ENCODE results near the gene GPX3.
A peak's percentile ranks its signal among the peaks of the same experiment; 100 is the strongest.

Gene GPX3

DNA sequence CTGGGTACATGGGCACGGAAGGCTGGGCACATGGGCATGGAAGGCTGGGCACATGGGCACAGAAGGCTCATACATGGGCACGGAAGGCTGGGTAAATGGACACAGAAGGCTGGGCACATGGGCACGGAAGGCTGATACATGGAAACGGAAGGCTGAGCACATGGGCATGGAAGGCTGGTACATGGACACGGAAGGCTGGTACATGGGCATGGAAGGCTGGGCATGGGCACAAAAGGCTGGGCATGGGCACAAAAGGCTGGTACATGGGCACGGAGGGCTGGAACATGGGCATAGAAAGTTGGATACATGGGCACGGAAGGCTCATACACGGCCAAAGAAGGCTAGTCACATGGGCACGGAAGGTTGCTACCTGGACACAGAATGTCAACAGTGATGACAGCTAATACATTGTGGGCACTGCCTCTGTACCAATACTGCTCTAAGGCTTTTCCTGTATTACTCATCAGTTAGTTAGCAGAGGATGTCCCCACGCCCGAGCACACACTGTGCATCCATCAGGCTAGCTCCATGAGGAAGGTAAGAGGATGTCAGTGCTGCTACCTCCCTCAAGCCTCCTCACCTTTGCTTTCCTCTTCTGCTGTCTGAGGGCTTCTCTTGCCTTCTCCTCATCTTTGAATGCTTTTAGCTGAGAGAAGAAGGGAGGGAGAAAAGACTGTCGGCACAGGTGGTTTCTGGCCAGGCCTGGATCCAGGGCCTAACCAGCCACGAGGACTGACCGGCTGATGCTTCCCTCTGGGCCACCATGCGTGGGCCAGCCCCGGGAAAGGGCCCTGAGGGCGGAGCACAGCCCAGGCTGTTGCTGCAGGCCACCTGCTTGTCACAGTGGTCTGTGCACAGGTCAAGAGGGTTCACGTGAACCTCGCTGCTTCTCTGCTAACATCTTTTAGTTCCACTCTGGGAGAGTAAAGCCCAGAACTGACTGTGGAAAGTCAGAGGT, 14.3 kb downstream of the GPX3 start:
- no peak for DNase-seq

DNA sequence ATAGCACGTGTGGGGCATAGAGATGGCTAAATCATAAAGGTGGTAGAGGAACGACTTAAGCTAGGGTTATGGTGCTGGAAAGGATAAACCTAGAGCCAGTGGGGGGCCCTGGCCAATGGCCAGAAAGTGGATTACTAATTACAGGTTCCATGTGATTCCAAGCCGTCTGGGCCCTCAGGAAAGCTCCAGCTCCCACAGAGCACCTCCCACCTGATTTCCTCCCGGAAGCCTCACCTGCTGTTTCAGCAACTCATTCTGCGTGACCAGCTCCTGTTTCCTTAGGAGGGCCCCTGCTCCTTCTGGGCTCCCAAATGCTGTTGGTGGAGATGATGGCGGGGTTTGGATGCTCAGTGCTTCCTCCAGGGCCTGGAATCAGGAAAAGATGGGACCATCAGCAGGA, 16.2 kb downstream of the GPX3 start:
- DNase-seq, result no peak

DNA sequence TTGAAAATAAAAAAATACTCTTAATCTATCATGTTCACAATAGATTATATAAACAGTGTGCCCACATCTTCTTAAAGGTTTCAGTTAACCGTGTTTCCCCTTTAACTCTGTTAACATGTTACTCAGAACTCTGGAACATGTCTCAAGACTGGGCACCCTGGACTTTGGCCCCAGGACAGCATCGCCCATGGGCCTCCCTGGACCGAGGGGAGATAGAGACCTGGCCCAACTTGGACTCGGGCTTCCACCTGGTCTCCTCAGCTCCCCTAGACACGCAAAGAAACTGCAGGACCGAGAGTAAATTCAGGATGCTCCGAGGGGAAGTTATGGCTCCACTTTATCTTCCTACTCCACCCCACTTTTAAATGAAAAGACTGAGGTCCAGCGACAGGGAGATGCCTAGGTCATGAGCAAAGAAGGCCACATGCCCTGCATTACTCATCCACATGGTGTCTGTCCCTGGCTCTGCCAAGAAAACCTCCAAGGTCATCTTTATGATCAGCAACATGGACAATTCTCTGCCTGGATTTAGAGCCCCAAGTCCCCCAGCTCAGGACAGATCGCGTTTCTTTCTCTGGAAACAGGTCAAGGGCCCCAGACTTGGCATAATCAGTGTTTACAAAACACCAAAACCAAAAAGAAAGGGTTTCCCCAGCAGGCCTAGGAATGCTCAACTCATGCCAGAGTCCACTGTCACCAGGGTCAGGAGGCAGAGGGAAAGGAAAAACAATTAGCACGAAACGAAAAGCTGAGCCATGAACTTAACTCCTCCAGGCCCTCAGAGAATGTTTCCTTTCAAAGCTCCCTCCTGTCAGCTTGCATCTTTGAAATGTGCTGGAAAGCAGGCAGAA, 17.4 kb downstream of the GPX3 start:
- DNase-seq, result no peak

DNA sequence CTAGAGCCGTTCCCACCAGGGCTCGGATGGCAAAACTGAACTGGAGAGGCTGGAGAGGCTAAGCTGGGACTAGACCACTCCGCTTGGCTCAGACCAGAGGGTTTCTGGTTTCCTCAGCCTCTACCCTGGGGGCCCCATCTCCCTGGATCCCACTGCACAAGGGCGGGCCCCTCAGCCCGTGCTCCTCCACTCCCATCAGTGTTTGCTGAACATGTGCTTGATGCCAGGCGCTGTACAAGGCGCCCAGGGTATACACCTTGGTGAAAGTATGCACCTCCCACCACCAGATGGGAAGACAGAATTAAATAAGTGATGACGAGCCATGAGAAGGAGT, 18.0 kb downstream of the GPX3 start:
- no peak for DNase-seq

DNA sequence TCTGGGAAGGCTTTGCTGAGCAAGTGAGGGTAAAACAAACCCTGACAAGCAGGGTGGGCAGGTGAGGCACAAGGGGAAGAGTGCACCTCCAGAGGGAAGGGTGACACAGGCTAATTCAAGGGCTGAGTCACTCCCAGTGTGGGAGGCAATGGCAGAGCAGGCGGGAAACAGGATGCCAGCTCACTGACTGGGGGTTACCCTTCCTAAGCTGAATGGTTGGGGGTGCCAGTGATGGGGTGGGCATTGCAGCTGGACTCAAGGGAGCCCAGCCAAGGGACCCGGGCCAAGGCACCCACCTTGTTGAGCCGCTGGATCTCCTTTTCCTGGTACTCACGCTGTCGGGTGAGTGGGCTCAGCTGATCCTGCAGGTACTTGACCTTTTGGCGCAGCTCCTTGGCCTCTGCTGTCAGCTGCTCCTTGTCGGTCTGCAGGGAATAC, 18.4 kb downstream of the GPX3 start:
- DNase-seq, result no peak

DNA sequence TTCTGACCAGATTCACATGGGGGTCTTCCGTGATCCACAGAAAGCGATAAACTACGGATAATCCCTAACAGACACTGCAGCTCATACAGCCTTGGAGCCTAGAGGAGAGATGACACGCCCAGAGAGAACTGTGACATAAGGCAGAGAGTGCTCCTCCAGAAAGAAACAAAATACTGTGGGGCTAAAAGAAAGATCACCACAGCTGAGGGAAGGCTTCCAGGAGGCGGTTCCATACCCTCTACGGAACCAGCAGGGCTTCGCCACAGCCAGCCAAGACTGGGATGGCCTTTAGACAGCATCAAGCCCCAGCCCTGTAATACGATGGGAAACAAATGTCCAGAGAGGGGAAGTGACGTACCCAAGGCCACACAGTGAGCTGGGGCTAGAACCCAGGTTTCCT, 19.3 kb downstream of the GPX3 start:
- DNase-seq, result no peak

DNA sequence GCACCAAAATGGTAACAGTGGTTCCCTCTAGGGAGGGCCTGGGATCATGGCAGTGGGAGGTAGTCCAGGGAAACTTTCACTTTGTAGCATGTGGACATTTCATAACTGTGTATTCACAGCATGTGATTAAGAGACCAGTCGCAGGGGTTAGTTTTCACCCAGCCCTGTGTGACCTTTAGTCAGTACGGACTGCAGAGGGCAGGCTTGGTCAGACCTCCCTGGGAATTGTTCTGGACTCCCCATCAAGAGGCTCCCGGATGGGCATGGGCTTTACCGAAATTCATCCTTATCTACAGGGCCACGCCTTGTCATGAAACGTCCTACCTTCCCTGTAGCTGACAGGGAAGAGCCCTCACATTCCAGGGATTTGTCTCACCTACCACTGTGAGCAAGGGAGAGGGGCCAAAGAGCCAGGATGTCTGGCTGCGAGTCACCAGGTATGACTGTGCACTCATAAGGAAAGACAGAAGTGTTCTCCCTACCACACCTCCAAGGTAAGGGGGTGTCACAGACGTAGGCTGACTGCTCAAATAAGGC, 19.9 kb downstream of the GPX3 start:
- DNase-seq, result peak; percentile 62

DNA sequence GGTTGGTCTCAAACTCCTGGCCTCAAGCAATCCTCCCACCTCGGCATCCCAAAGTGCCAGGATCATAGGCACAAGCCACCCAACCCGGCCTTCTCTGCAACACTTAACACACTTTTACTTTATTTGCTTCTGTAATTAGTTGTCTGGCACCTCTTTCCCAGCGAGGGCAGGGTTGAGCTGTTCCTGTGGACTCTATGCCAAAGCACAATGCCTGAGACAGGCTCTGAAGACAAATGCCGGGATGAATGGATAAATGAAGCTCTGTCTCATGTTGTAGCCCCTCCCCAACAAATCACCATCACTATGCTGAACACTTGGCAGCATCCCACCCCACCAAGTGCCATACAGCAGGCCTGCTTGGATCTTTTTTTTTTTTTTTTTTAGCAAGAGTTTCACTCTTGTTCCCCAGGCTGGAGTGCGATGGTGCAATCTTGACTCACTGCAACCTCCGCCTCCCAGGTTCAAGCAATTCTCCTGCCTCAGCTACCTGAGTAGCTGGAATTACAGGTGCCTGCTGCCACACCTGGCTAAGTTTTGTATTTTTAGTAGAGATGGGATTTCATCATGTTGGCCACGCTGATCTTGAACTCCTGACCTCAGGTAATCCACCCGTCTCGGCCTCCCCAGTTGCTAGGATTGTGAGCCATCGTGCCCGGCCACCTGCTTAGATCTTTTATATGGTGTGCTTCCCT, 21.3 kb downstream of the GPX3 start:
- no peak for DNase-seq

DNA sequence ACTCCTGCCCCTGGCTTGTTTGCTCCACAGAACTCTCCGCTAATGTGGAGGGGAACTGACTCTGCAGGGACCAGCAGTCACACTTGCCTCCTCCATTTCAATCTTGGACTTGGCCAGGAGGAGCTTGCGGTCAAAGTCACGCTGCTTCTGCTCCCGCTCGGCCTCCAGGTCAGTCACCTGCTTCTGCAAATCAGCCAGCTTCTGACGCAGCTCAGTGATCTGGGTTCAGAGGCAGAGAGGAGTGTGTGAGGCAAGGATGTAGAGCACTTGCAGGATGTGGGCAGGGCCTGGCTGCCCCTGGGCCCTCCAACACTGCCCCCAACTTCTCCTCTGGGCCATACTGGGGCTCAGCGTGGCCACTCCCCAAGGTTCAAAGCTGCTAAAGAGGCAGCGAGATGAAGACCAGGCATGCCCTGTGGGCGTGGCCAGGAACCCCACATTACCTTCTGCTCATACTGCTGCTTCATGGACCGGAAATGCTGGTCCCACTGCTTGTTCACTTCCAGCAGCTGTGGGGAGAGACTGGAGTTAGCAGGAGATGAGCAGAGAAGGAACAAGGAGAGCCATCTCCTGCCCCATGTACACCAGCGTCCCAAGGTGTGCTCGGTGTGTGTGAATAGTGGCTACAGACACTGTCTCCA, 22.2 kb downstream of the GPX3 start:
- DNase-seq, result no peak

DNA sequence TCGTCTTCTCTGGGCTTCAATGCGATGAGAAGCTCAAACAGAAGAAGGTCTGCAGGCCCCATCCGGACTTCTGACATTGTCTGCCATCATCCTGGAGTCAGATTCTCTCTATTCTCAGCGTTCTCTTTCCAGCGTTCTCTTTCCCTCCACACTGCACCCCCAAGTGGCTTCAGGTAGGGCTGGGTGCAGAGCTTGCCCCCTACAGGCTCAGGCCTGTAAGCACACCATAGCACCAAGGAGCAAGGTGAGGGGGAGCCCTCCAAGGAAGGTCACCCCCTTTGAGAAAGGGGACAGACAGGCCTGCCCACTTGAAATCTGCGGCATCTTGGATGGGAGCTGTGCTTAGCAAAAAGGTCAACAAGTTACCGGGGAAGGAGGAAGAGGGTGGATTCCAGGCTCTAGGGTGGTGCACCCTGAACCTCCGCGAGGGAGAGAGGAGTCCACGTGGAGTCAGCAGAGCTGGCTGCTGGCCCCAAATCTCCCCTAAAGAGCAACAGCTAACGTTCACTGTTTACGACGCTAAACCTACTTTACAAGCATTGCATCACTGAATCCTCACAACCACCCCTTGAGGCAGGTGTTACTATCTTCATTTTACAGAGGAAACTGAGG, 27.5 kb downstream of the GPX3 start:
- DNase-seq, result no peak

DNA sequence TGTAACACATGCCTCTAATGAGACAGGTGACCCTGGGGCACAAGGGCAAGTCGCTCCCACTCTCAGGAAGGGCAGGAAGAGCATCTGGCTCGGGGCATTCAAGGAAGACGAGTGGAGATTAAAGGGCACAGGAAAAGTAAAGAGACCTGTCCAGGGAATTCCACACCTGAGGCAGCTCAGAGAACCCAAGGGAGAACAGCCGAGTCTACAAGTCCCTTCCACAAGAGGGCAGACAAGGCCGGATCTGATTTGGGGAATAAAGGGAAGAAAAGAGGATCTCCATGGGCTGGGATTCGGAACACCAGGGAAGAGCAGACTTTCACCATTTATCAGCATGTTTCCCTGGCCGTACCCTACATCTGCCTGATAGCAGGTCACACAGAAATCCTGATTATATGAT, 28.1 kb downstream of the GPX3 start:
- DNase-seq, result no peak

DNA sequence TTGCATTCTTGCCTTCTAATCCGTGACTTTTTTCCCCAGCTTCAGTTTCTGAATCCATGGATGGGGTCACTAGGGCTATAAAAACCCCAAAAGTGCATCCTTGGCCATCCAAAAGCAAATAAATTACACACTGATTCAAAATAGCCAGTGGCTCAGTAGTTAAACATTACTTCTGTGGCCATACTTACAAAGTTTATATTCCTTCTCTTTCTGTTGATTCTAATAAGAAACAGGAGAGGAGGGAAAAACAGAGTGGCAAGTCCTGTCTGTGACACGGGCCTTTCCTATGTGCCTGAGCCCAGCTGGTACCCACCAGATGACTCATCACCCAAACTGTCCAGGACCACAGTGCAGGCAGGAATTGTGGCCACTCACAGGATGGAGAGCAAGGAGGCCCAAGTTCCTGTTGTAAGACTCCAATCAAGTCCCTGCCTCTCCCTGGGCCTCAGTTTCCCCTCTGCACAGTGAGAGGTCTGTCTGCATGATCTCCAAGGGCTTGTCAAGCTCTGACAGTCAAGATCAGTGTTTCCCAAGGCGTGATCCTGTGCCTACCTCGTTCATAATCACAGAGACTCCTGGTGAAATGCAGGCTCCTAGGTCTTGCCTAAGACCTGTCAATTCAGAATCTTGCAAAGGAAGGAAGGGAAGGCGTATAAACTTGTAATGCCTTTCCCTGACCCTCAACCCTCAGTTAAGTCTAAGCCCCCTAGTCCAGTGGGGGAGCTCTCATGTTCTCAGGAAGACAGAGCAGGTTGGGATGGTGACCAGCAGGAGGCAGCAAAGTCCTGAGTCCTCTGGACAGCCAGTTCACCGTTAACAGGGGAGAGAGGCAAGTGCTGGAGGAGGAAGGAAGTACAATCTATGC, 30.9 kb downstream of the GPX3 start:
- peak; percentile 45 for DNase-seq

DNA sequence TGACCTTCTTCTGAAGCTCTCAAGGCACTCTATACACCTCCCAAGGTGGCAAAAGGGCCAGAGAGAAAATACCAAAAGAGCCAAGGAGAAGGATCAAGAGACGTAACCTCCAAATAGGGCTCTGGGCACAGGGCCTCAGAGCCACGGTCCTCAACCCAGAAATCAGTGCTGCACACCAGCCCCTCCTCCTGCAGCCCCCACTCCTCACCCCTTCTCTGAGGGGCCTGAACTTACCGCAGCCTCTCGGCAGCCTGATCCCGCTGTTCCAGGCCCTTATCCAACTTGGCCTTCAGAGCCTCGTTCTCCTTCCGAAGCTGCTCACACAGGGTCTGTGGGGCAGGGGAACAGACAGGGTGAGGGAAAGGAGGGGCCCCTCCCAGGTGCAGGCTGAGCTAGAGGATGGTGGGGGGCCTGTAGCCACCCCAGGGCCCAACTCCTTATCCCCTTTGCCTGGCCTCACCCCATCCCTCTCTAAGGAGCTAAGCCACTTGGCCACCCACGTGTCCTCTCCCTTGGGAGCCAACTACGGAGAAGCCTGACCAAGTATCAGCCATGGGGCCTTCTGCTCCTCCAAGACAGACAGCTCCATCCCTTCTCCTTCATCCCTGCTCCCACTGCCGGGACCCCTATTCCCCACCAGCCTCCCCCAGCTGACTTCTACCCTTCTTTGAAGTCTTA, 31.7 kb downstream of the GPX3 start:
- no peak for DNase-seq

DNA sequence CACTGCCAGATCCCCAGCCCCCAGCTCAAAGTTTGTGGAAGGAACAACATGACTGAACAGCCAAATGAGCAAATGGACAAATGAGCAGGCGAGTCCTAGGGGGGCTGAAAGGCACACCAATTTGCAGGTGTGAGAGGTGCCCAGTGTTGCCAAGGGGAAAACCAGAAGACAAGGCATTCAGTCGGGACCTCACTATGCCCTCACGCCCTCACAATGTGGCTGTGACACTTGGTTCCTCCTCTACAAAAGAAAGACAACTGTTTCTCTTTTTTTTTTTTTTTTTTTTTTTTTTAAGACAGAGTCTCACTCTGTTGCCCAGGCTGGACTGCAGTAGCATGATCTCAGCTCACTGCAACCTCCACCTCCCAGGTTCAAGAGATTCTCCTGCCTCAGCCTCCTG, 32.4 kb downstream of the GPX3 start:
- no peak for DNase-seq

DNA sequence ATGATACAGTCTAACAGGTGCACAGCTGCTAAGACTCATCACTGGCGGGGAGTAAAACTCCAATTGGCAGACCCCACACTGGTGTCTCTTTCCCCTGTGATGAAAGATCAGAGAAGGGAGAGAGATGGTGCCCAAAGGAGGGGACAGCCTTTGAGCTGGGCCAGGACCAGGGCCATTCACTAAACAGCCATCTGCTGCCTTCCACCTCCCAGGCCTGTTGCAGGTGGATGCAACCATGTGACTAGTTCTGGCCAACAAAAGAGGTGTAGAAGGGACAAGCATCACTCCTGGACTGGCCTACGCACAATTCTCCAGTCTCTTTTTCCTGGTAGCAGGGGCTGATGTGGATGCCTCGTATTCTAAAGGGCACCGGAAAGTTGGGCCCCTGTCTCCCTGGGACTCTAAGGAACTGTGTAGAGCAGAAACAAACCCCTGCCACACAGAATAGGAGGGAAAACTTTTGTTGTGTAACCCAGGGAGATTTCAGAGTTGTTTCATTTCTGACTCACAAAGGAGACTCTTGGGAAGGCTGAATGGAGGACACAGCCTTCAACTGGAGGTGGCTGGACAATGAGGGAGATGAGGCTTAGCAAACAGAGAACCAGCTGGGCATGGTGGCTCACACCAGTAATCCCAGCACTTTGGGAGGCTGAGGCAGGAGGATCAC, 33.5 kb downstream of the GPX3 start:
- no peak for DNase-seq

DNA sequence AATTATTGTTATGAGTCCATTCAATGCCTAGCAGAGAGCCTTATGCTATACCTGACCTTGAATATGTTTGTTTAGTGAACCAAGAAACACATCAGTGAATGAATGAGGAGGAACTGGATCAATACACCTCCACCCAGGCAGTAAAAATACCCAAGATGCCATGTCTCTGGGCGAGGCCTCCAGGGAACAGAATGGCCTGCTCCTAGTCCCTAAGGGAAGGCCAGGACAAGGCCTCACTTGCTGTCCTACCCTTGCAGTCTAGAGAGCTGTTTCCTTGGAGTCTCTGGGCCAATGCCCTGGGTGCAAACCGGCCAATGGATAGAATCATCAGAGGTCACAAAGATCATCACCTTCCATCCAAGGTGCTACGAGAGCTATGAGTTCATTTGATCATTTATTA, 34.3 kb downstream of the GPX3 start:
- no peak for DNase-seq

DNA sequence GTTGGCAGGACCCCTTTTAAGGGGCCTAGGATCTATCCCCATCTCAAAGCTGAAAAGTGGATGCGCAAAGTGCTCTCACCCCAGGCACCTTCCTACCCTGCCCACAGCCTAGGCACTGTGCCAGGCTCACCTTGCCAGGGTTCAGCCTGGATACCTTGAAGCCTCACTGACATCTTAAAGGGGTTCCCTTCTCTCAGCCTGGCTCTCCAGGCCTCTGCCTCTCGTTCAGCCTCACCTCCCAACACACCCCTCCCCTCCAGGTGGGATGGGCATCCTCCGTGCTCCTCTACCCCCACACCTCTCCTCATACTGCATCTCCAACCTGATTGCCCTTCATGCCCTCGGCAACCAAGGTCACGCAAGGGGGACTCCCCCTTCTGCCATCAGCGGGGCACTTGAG, 34.9 kb downstream of the GPX3 start:
- no peak for DNase-seq

DNA sequence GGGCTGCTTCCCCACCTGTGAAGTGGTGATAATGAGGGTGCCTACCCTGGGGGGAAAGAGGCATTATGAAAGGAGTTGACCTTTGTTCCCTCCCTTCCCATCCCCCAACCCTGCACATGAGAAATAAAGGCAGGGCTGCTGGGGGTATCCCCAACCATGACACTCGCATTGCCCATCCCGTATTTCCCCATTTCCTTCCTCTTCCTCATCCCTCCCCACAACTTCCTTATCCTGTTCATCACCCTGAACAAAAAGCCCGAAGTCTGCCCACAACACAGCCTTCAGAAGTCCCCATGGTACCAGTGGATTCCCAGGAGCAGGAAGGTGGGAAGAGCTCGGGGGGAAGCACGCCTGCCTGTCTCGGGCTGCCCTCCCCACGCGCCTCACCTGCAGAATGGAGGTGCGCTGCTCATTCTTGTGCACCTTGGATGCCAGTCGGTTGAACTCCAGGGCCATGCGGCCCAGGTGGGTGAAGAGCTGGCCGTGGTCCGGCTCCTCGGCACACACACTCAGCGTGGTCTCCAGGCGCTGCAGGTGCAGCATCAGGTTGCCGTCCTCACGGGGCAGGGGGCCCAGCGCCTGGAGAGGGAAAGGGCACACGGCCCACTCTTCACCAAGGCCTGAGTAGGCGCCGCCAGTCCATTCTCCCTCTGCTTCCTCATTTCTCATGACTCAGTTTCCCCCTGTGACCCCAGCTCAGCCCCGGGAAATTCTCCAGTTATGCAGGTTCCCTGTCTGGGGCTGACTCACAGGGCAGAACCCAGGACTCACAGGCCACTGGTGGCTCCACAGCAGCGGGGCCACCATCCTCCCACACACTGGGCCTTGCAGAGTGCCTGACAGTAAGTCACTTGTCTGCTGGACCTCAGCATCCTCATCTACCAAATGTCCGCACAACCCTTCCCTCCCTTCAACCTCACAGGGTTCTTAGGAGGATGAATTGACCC, 36.3 kb downstream of the GPX3 start:
- no peak for DNase-seq

DNA sequence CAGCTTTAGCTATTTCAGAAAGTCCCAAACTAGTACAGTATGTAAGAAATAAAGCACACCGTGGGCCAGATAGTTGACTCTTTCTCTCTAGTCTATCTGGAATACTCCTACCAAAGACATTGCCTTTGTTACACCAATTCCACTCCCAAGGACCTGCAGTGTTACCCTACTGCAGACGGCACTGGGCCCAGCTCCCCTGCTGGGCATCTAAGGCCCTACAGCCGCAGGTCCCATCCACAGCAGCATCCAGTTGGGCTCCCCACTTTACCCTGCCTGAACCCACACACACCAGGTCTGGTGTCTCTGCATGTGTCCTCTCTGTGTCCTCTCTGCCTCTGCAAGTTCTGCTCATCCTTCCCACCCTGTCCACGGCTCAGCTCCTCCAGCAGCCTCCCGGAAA, 37.9 kb downstream of the GPX3 start:
- no peak for DNase-seq

Data from NCI-H226 (cell line).